ENCODE measurements around the gene ZFYVE9. TPM values are rescaled to one million over a fixed set of nuclear protein-coding genes. Genes with fewer than 3 reads are reported as not detected.
"Not testable (repeated sequence)": the region's sequence is repeated elsewhere in the genome, so short reads cannot be mapped to it uniquely, and the experiment has no call there.

The ZFYVE9 gene, protein sequence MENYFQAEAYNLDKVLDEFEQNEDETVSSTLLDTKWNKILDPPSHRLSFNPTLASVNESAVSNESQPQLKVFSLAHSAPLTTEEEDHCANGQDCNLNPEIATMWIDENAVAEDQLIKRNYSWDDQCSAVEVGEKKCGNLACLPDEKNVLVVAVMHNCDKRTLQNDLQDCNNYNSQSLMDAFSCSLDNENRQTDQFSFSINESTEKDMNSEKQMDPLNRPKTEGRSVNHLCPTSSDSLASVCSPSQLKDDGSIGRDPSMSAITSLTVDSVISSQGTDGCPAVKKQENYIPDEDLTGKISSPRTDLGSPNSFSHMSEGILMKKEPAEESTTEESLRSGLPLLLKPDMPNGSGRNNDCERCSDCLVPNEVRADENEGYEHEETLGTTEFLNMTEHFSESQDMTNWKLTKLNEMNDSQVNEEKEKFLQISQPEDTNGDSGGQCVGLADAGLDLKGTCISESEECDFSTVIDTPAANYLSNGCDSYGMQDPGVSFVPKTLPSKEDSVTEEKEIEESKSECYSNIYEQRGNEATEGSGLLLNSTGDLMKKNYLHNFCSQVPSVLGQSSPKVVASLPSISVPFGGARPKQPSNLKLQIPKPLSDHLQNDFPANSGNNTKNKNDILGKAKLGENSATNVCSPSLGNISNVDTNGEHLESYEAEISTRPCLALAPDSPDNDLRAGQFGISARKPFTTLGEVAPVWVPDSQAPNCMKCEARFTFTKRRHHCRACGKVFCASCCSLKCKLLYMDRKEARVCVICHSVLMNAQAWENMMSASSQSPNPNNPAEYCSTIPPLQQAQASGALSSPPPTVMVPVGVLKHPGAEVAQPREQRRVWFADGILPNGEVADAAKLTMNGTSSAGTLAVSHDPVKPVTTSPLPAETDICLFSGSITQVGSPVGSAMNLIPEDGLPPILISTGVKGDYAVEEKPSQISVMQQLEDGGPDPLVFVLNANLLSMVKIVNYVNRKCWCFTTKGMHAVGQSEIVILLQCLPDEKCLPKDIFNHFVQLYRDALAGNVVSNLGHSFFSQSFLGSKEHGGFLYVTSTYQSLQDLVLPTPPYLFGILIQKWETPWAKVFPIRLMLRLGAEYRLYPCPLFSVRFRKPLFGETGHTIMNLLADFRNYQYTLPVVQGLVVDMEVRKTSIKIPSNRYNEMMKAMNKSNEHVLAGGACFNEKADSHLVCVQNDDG (N-terminal part only)
- 10 to 100 TPM; 12.8 to 14.7 TPM for total RNA-seq
- 1 to 10 TPM; 1.5 to 4.3 (median 2.9) TPM for polyA plus RNA-seq
- total RNA-seq: 33.5 to 55.7 (median 40.1) reads per million in 6 experiments

DNA sequence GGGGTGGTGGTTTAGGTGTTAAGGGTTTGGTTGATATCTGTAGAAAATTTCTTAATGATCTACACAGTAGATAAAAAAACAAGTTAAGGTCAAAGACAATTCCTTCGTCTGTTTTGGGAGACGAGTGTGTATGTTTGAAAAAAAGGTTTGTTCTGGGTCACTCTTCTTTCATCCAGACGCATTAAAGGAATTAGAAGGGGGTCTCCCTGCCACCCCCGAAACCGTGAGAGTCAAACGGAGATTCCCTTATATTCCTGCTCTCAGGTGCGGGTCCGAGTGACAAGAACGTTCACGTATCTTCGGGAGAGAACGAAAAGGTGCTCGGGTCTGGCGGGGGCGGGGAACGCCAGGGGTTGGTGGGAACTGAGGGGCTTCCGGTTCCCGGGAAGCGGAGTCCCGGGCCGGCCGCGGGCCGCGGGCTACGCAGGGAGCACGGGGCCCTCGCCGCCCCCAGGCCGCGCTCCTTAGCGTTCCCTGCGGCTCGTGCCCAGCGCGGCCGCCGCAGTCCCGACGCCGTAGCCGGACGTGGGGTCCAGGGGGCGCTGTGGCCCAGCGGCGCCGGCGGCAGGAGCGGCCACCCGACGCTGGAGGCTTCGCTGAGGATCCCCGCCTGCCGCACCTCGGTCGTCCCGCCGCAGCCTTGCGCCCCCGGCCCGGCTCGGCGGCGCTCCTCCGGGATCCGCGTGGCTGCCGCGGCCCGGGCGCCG lies at the start of gene ZFYVE9:
Gene ZFYVE9 (plus strand): TSS at position 577 of the 707 bp plus-strand sequence. CDS start 91,118 bp downstream, outside the sequence.
- Mint-ChIP-seq H3K36me3 (no peaks in the 10 kb centered on the region), H3K27ac (peak within 1 kb of the TSS; percentile 67 to 96 (median 88)), H3K4me3 (peak within 1 kb of the TSS; percentile 85 to 97 (median 90)), H3K27me3 (peaks cover 0 to 15% (median 0%) of the 10 kb centered on the region in 5 donors), H3K4me1 (peaks cover 20 to 51% (median 36%) of the 10 kb centered on the region in 4 donors), H3K9me3 (no peaks in the 10 kb centered on the region)
- DNase-seq (peak; percentile 51 to 77 (median 73)), ATAC-seq (peak; percentile 84 to 89)
- POLR2A ChIA-PET: interaction anchor here (0.7 to 1.0 kb wide), 3 partner anchors 8 to 226 kb away, joined by 3 to 7 read pairs (median 3); no protein-coding TSS in a partner anchor

DNA sequence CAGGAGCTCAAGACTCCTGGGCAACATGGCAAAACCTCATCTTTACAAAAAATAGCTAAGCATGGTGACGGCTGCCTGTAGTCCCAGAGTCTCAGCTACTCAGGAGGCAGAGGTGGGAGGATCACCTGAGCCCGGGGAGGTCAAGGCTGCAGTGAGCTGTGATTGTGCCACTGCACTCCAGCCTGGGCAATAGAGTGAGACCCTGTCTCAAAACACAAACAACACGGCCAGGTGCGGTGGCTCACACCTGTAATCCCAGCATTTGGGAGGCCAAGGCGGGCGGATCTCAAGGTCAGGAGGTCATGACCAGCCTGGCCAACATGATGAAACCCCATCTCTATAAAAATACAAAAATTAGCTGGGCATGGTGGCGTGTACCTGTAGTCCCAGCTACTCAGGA lies 47.6 kb upstream of the ZFYVE9 start:
- H3K9me3 Mint-ChIP-seq, H3K4me1 Mint-ChIP-seq, H3K4me3 Mint-ChIP-seq, H3K27me3 Mint-ChIP-seq, ATAC-seq, H3K27ac Mint-ChIP-seq, DNase-seq: not testable (repeated sequence)
- H3K36me3 Mint-ChIP-seq: peaks cover 7 to 25% (median 13%) of the 10 kb centered on the region in 3 donors
- POLR2A ChIA-PET: interaction anchor here (1.2 kb wide), 1 partner anchor 17 kb away, joined by 3 read pairs; no protein-coding TSS in a partner anchor

DNA sequence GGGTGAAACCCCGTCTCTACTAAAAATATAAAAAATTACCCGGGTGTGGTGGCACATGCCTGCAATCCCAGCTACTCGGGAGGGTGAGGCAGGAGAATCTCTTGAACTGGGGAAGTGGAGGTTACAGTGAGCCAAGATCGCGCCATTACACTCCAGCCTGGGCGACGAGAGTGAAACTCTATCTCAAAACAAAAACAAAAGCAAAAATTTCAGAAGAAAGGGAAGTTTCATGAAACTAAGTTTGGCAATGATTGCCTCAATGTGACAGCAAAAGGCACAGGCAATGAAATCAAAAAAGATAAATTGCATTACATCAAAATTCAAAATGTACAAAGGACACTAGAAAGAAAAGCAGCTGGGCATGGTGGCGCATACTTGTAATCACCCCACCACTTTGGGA lies 45.7 kb upstream of the ZFYVE9 start:
- peaks cover 0 to 4% (median 0%) of the 10 kb centered on the region in 9 donors for H3K9me3 Mint-ChIP-seq
- H3K27me3 Mint-ChIP-seq: no peaks in the 10 kb centered on the region
- peaks cover 0 to 9% (median 7%) of the 10 kb centered on the region in 3 donors for H3K36me3 Mint-ChIP-seq
- H3K4me3 Mint-ChIP-seq: no peak overlapping the region
- no peaks in the 10 kb centered on the region for H3K4me1 Mint-ChIP-seq
- POLR2A ChIA-PET: no interaction called here
- ATAC-seq (no peak), DNase-seq (no peak)
- H3K27ac Mint-ChIP-seq: peak overlapping the region in 1 of 10 donors; percentile 19

DNA sequence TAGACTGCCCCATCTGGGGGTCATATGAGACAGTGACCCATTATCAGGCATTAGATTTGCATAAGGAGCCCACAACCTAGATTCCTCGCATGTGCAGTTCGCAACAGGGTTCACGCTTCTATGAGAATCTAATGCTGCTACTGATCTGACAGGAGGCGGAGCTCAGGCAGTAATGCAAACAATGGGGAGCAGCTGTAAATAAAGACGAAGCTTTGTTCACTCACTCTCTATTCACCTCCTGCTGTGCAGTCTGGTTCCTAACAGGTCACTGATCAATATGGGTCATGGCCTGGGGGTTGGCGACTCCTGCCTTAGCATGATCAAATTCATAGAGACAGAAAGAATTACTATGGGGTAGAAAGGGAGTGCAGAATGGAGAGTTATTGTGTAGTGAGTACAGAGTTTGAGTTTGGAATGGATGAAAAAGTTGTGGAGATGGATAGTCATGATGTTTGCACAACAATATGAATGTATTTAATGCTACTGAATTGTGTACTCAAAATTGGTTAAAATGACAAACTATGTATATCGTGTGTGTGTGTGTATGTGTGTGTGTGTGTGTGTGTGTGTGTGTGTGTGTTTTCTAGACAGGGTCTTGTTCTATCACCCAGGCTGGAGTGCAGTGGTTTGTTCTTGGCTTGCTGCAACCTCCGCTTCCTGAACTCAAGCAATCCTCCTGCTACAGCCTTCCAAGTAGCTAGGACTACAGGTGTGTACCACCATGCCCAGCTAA lies 43.6 kb upstream of the ZFYVE9 start:
- Mint-ChIP-seq H3K9me3 (no peaks in the 10 kb centered on the region), H3K4me1 (peaks cover 0 to 2% (median 0%) of the 10 kb centered on the region in 4 donors), H3K4me3 (no peak overlapping the region), H3K36me3 (peaks cover 0 to 2% (median 0%) of the 10 kb centered on the region in 3 donors), H3K27ac (no peak overlapping the region), H3K27me3 (no peaks in the 10 kb centered on the region)
- POLR2A ChIA-PET: no interaction called here
- ATAC-seq (no peak), DNase-seq (no peak)

DNA sequence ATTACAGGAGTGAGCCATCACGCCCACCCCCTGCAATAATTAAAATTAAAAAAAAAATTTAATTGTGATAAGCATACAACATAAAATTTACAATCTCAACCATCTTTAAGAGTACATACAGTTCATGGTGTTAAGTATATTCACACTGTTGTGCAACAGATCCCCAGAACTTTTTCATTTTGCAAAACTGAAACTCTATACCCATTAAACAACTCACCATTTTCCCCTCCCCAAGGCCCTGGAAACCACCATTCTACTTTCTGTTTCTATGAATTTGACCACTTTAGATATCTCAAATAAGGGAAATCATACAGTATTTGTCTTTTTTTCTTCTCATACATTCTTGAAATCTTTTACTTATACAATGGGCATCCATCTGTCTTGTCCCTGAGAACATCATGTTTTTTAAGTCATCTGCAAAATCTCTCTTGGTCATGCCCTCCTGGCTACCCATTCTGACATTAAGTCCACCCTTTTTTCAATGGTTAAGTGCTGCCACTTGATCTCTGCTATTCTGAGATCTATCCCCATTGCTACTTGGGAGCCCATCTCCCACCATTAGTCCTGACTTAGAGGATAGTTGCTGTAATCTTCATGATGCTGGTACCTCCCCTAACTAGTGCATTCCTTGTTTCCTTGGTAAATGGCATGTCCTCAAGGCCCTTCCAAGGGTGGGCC lies 39.4 kb upstream of the ZFYVE9 start:
- peaks cover 0 to 2% (median 0%) of the 10 kb centered on the region in 4 donors for H3K4me1 Mint-ChIP-seq
- H3K4me3 Mint-ChIP-seq: no peak overlapping the region
- H3K27ac Mint-ChIP-seq: no peak overlapping the region
- ATAC-seq (no peak), DNase-seq (no peak)
- POLR2A ChIA-PET: no interaction called here
- no peaks in the 10 kb centered on the region for H3K27me3 Mint-ChIP-seq
- no peaks in the 10 kb centered on the region for H3K36me3 Mint-ChIP-seq
- H3K9me3 Mint-ChIP-seq: no peaks in the 10 kb centered on the region

DNA sequence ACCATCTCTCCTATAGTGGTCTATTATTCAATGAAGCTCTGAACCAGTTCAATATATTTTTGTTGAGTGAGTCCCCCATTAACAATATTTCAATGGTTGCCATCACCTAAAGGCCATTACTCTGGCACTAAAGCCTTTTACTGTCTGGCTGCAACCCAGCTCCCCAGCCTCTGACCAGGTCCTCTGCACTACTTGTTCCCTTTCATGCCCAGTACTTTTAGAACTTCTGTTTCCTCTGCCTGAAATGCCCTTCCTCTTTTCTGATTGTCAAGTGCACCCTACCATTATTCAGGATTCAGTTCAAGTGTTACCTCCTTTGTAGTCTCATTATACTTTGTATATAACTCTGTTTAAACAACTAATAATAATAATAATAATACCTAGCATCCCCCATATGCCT lies 30.4 kb upstream of the ZFYVE9 start:
- Mint-ChIP-seq H3K36me3 (no peaks in the 10 kb centered on the region), H3K27ac (no peak overlapping the region), H3K27me3 (peaks cover 0 to 5% (median 0%) of the 10 kb centered on the region in 5 donors), H3K4me3 (no peak overlapping the region), H3K9me3 (no peaks in the 10 kb centered on the region), H3K4me1 (peaks cover 0 to 3% (median 0%) of the 10 kb centered on the region in 4 donors)
- no peak for ATAC-seq
- DNase-seq: no peak
- POLR2A ChIA-PET: interaction anchor here (0.7 kb wide), 1 partner anchor 18 kb away, joined by 3 read pairs; no protein-coding TSS in a partner anchor

DNA sequence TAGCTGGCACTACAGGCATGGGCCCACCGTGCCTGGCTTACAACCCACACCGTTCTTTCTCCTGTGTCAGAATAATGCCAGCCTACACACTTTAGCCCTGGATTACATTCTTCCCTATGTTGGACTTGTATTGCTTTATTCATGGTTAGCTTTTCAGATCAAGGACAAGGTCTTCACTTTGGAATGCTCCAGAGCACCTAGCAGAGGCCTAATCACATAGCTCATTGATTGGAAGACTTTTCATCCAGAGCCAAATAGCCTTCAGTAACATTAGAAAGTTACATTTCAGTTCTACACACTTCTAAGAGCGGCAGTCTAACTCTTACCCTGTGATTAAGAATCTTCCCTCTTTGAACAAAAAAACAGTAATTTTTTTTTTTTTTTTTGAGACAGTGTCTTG lies 29.4 kb upstream of the ZFYVE9 start:
- H3K27me3 Mint-ChIP-seq: peaks cover 0 to 5% (median 0%) of the 10 kb centered on the region in 5 donors
- peak overlapping the region in 2 of 10 donors; percentile 34 to 57 for H3K27ac Mint-ChIP-seq
- H3K4me3 Mint-ChIP-seq: no peak overlapping the region
- DNase-seq: no peak
- ATAC-seq: no peak
- POLR2A ChIA-PET: interaction anchor here (0.7 kb wide), 1 partner anchor 151 kb away, joined by 4 read pairs; no protein-coding TSS in a partner anchor
- no peaks in the 10 kb centered on the region for H3K9me3 Mint-ChIP-seq
- peaks cover 0 to 3% (median 0%) of the 10 kb centered on the region in 4 donors for H3K4me1 Mint-ChIP-seq
- no peaks in the 10 kb centered on the region for H3K36me3 Mint-ChIP-seq

DNA sequence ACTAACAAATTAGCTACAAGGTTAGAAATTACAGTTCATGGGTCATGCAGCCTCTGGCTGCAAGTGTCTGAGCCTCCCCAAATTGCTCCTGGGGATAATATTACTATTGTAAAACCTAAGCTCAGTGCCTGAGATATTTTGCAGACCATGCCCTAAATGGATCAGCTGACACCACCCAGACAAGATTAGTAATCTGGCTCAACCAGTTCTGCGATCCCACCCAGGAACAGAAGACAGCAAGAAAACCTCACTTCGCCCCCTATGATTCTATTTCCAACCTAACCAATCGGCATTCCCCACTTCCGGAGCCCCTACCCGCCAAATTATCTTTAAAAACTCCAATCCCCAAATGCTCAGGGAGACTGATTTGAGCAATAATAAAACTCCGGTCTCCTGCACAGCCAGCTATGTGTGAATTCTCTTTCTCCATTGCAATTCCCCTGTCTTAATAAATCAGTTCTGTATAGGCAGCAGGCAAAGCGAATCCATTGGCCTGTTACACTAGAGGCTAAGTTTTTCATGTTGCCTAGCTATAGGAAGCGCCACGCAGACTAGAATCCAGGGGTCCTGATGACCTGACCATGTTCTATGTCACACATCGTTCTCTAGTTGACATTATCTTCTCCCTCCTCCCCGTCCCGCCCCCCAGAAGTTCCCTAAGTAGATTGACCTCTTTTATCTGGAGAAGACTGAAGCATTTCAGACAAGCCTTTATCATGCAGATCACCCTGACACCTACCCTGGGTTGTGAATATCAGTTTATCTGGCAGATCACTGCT lies 22.4 kb upstream of the ZFYVE9 start:
- no peak overlapping the region for H3K4me3 Mint-ChIP-seq
- H3K4me1 Mint-ChIP-seq: no peaks in the 10 kb centered on the region
- H3K27ac Mint-ChIP-seq: no peak overlapping the region
- POLR2A ChIA-PET: no interaction called here
- no peaks in the 10 kb centered on the region for H3K27me3 Mint-ChIP-seq
- no peak for ATAC-seq
- no peaks in the 10 kb centered on the region for H3K36me3 Mint-ChIP-seq
- no peak for DNase-seq
- no peaks in the 10 kb centered on the region for H3K9me3 Mint-ChIP-seq

DNA sequence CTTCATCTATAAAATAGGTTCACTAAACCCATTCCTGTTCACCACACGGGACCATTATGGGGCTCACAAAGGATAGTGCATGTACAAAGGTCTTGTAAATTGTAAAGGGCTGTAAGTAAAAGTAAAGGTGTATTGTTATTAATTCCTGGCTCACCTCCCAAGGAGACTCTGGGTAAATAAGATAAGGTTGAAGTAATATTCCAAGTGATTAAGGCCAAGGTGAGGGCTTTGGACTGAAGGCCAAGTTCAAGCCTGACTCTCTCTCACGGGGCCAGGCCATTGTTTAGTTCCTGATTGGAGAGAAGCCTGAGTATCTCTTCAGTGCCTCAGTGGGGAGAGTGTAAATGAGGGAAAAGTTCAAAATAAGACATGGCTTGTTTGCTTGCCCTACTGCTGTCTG lies 19.5 kb upstream of the ZFYVE9 start:
- no peak overlapping the region for H3K27ac Mint-ChIP-seq
- H3K9me3 Mint-ChIP-seq: no peaks in the 10 kb centered on the region
- no peak overlapping the region for H3K4me3 Mint-ChIP-seq
- peaks cover 9 to 20% (median 13%) of the 10 kb centered on the region in 5 donors for H3K27me3 Mint-ChIP-seq
- ATAC-seq (no peak), DNase-seq (no peak)
- POLR2A ChIA-PET: no interaction called here
- H3K36me3 Mint-ChIP-seq: no peaks in the 10 kb centered on the region
- no peaks in the 10 kb centered on the region for H3K4me1 Mint-ChIP-seq

DNA sequence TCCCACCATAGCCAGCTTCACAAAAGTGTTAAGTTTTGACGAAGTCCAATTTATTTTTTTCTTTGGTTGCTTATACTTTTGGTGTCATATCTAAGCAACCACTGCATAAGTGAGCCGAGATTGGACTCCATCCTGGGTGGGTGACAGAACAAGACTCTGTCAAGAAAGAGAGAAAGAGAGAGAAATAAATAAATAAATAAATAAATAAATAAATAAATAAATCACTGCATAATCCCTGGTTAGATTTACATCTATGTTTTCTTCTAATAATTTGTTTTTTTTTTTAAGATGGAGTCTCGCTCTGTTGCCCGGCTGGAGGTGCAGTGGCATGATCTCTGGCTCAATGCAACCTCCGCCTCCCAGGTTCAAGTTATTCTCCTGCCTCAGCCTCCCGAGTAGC lies 18.3 kb upstream of the ZFYVE9 start:
- ATAC-seq: no peak
- POLR2A ChIA-PET: interaction anchor here (0.6 kb wide), 1 partner anchor 173 kb away, joined by 4 read pairs; no protein-coding TSS in a partner anchor
- Mint-ChIP-seq H3K27me3 (peaks cover 13 to 31% (median 17%) of the 10 kb centered on the region in 5 donors), H3K4me1 (no peaks in the 10 kb centered on the region), H3K4me3 (no peak overlapping the region), H3K9me3 (no peaks in the 10 kb centered on the region), H3K36me3 (no peaks in the 10 kb centered on the region), H3K27ac (no peak overlapping the region)
- no peak for DNase-seq
